Activated T-helper 2 cell treated with anti-CD3 and anti-CD28 coated beads, Interferon-gamma antibody, Interleukin-2, Interleukin-4, amounts not matched to agents 10 μg/mL and 5 μg/mL and 100 μg/mL, durations not matched to agents 14 hours and 24 hours and 36 hours (primary cell): ENCODE measurements around the gene COL28A1. TPM values are rescaled to one million over a fixed set of nuclear protein-coding genes. Genes with fewer than 3 reads are reported as not detected.

Experiments used
- DNase-seq: peaks from one replicate; pipeline ENCODE4 v3.0.0; 2021; ENCODE audit warnings: low spot score
- H3K27ac Mint-ChIP-seq: one replicate; pipeline ENCODE4 v1.8.0; 2021; ENCODE audit warnings: mixed read lengths
- H3K27me3 Mint-ChIP-seq: one replicate; pipeline ENCODE4 v1.8.0; 2021; ENCODE audit warnings: low read depth, mixed read lengths
- H3K36me3 Mint-ChIP-seq: one replicate; pipeline ENCODE4 v1.8.0; 2021; ENCODE audit warnings: low read depth, mixed read lengths
- H3K4me1 Mint-ChIP-seq: one replicate; pipeline ENCODE4 v1.8.0; 2021; ENCODE audit warnings: low read depth, mixed read lengths
- H3K4me3 Mint-ChIP-seq: one replicate; pipeline ENCODE4 v1.8.0; 2021; ENCODE audit warnings: low read depth, mild to moderate bottlenecking, moderate library complexity, mixed read lengths
- H3K9me3 Mint-ChIP-seq: one replicate; pipeline ENCODE4 v1.8.0; 2021; ENCODE audit warnings: mixed read lengths
- intact Hi-C: fragments of 100-400 bp; cut with micrococcal nuclease; formaldehyde crosslinking; loops from one replicate; pipeline ENCODE4 v1.15.1; 2023
- total RNA-seq: library from RNA; stranded (reverse); gene quantifications from 2 replicates; pipeline ENCODE4 v1.2.3, GENCODE V29; 2022

Gene COL28A1
- total RNA-seq, 1 donor from 2014 or later, result 0.07 TPM

- no peak for DNase-seq
- Mint-ChIP-seq H3K4me3 (no peak overlapping the region), H3K9me3 (no peaks in the 10 kb centered on the region), H3K27me3 (peaks cover 15% of the 10 kb centered on the region), H3K27ac (no peak overlapping the region), H3K4me1 (no peaks in the 10 kb centered on the region), H3K36me3 (no peaks in the 10 kb centered on the region)
- intact Hi-C loops, result no loop called here
Observed at GRCh38 chr7:7529328-7529727, 6.3 kb downstream of the COL28A1 start.

DNA sequence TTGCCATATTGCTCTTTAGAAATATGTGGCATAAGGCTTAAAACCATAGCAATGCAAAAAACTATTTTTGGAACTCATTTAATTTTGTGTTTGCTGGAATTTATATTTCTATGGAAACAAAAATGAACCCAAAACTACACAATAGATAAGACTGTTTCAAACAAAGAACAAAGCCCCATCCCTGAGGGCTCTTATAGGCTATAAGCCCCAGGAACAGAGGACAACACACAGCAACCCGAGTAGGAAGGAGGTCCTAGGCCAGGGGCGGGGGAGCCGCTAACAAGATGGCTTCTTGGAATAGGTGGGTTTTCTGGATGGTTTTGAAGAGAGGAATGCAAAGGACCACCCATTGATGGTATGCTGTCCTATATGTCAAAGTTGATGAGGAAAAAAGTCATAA lies 8.6 kb downstream of the COL28A1 start:
- H3K36me3 Mint-ChIP-seq, result no peaks in the 10 kb centered on the region
- no peak for DNase-seq
- no peak overlapping the region for H3K4me3 Mint-ChIP-seq
- intact Hi-C loops, result no loop called here
- peaks cover 5% of the 10 kb centered on the region for H3K27me3 Mint-ChIP-seq
- H3K9me3 Mint-ChIP-seq, result no peaks in the 10 kb centered on the region
- no peak overlapping the region for H3K27ac Mint-ChIP-seq
- H3K4me1 Mint-ChIP-seq, result no peaks in the 10 kb centered on the region

DNA sequence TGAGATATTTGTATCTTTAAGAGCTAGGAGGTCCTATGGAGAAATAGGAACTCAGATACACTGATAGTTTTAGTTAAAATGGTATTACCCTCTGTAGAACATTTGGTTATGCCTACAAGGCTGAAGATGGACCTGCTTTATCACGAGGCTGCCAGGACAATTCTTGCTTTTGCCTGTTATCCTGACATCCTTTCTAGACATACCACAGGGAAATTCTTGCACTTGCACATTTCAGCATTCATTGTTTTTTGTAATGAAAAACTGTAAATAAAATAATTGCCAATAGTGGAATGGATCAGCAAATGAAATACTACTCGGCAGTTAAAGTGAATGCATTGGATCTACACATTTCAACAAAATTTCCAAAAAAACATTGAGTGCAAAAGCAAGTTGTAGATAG lies 9.7 kb downstream of the COL28A1 start:
- intact Hi-C loops, result no loop called here
- Mint-ChIP-seq H3K36me3 (no peaks in the 10 kb centered on the region), H3K4me1 (no peaks in the 10 kb centered on the region), H3K27ac (no peak overlapping the region), H3K27me3 (peaks cover 5% of the 10 kb centered on the region), H3K9me3 (no peaks in the 10 kb centered on the region), H3K4me3 (no peak overlapping the region)
- DNase-seq, result no peak

GRCh38 chr7:7524121-7524520 lies 11.6 kb downstream of the COL28A1 start:
- no peaks in the 10 kb centered on the region for H3K4me1 Mint-ChIP-seq
- H3K36me3 Mint-ChIP-seq, result no peaks in the 10 kb centered on the region
- H3K9me3 Mint-ChIP-seq, result no peaks in the 10 kb centered on the region
- DNase-seq, result no peak
- no peak overlapping the region for H3K27ac Mint-ChIP-seq
- H3K27me3 Mint-ChIP-seq, result peaks cover 4% of the 10 kb centered on the region
- intact Hi-C loops, result no loop called here
- H3K4me3 Mint-ChIP-seq, result no peak overlapping the region

DNA sequence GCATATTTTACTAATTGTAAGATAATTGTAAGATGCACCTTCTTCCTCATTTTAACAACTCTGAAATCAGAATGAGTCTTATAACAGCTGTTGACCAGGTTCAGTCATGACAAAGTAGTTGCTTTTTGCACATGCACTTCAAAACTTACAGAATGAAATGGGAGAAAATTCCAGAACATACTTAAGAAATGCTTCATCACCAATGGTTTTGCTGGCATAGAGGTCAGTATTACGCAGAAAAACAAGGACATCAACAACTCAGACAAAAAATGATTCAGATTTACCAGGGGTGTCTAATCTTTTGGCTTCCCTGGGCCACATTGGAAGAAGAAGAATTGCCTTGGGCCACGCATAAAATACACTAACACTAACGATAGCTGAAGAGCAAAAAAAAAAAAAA lies 13.3 kb downstream of the COL28A1 start:
- Mint-ChIP-seq H3K4me3 (no peak overlapping the region), H3K27me3 (peaks cover 9% of the 10 kb centered on the region), H3K9me3 (no peaks in the 10 kb centered on the region), H3K27ac (no peak overlapping the region), H3K4me1 (no peaks in the 10 kb centered on the region), H3K36me3 (no peaks in the 10 kb centered on the region)
- DNase-seq, result no peak
- intact Hi-C loops, result no loop called here

- intact Hi-C loops, result no loop called here
- Mint-ChIP-seq H3K9me3 (no peaks in the 10 kb centered on the region), H3K27me3 (peaks cover 8% of the 10 kb centered on the region), H3K4me1 (no peaks in the 10 kb centered on the region), H3K4me3 (no peak overlapping the region), H3K36me3 (no peaks in the 10 kb centered on the region), H3K27ac (no peak overlapping the region)
- no peak for DNase-seq
Observed at GRCh38 chr7:7521259-7521658, 14.4 kb downstream of the COL28A1 start.

DNA sequence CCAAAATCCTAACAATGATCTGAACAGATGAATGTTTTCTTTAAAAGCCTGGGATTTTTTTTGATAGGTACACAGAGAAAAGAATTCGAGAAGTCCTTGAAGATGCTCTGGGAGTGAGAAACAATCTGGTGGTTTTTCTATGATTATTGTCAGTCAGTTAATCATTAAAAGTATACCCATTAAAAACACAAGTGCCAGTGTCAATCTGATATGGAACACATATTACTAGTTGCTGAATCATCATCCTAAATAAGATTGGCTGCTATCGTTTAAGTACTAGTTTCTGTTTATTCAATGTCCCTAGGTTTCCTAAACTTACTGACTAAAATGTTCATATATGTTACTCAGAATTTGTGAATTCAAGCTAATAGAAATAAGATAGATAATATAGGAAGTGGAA lies 16.1 kb downstream of the COL28A1 start:
- H3K9me3 Mint-ChIP-seq, result no peaks in the 10 kb centered on the region
- no peaks in the 10 kb centered on the region for H3K4me1 Mint-ChIP-seq
- intact Hi-C loops, result no loop called here
- H3K27me3 Mint-ChIP-seq, result peaks cover 7% of the 10 kb centered on the region
- no peak for DNase-seq
- H3K27ac Mint-ChIP-seq, result no peak overlapping the region
- H3K36me3 Mint-ChIP-seq, result no peaks in the 10 kb centered on the region
- H3K4me3 Mint-ChIP-seq, result no peak overlapping the region

GRCh38 chr7:7519056-7519455 lies 16.6 kb downstream of the COL28A1 start:
- Mint-ChIP-seq H3K9me3 (no peaks in the 10 kb centered on the region), H3K4me3 (no peak overlapping the region), H3K4me1 (no peaks in the 10 kb centered on the region), H3K36me3 (no peaks in the 10 kb centered on the region), H3K27ac (no peak overlapping the region), H3K27me3 (peaks cover 7% of the 10 kb centered on the region)
- intact Hi-C loops, result no loop called here
- no peak for DNase-seq

- intact Hi-C loops, result no loop called here
- H3K36me3 Mint-ChIP-seq, result no peaks in the 10 kb centered on the region
- no peak overlapping the region for H3K4me3 Mint-ChIP-seq
- DNase-seq, result no peak
- H3K27me3 Mint-ChIP-seq, result peaks cover 8% of the 10 kb centered on the region
- H3K9me3 Mint-ChIP-seq, result no peaks in the 10 kb centered on the region
- H3K4me1 Mint-ChIP-seq, result no peaks in the 10 kb centered on the region
- no peak overlapping the region for H3K27ac Mint-ChIP-seq
Observed at GRCh38 chr7:7517754-7518153, 17.9 kb downstream of the COL28A1 start.

GRCh38 chr7:7516662-7517061 lies 19.0 kb downstream of the COL28A1 start:
- Mint-ChIP-seq H3K4me3 (no peak overlapping the region), H3K9me3 (no peaks in the 10 kb centered on the region), H3K27me3 (peaks cover 11% of the 10 kb centered on the region), H3K36me3 (no peaks in the 10 kb centered on the region), H3K4me1 (no peaks in the 10 kb centered on the region), H3K27ac (no peak overlapping the region)
- intact Hi-C loops, result no loop called here
- no peak for DNase-seq

- H3K4me1 Mint-ChIP-seq, result no peaks in the 10 kb centered on the region
- intact Hi-C loops, result no loop called here
- no peaks in the 10 kb centered on the region for H3K9me3 Mint-ChIP-seq
- no peak overlapping the region for H3K27ac Mint-ChIP-seq
- no peak for DNase-seq
- H3K4me3 Mint-ChIP-seq, result no peak overlapping the region
- H3K36me3 Mint-ChIP-seq, result no peaks in the 10 kb centered on the region
- peaks cover 11% of the 10 kb centered on the region for H3K27me3 Mint-ChIP-seq
Observed at GRCh38 chr7:7516156-7516555, 19.5 kb downstream of the COL28A1 start.

- Mint-ChIP-seq H3K4me3 (no peak overlapping the region), H3K4me1 (no peaks in the 10 kb centered on the region), H3K36me3 (no peaks in the 10 kb centered on the region), H3K9me3 (no peaks in the 10 kb centered on the region), H3K27ac (no peak overlapping the region), H3K27me3 (peaks cover 6% of the 10 kb centered on the region)
- intact Hi-C loops, result no loop called here
- no peak for DNase-seq
Observed at GRCh38 chr7:7512861-7513597, 22.6 kb downstream of the COL28A1 start.

- peaks cover 9% of the 10 kb centered on the region for H3K27me3 Mint-ChIP-seq
Observed at GRCh38 chr7:7510794-7511193, 24.9 kb downstream of the COL28A1 start.

DNA sequence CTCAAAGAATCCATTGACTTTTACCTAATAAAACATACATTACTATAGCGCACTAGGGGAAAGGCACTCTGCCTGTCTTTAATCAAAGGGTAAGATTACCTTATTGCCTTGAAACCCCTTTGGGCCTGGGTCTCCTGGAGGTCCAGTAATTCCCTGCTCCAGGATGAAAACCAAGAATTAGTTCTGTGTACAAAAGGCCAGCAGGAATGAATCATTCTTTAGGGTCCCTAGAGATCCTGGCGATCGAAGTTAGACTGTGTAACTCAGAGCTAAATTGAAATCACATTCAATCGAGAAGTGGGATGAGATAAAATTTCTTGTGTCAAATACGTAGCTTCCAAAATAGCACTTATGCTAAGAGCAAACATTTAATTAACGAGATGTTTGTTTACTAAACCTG lies 29.8 kb downstream of the COL28A1 start:
- Mint-ChIP-seq H3K27ac (no peak overlapping the region), H3K4me1 (no peaks in the 10 kb centered on the region), H3K4me3 (no peak overlapping the region), H3K36me3 (no peaks in the 10 kb centered on the region), H3K9me3 (no peaks in the 10 kb centered on the region), H3K27me3 (peaks cover 7% of the 10 kb centered on the region)
- DNase-seq, result no peak
- intact Hi-C loops, result no loop called here

More at GRCh38 chr7:7510794-7511193, 24.9 kb downstream of the COL28A1 start:
- Mint-ChIP-seq H3K4me3 (no peak overlapping the region), H3K27ac (no peak overlapping the region), H3K36me3 (no peaks in the 10 kb centered on the region), H3K9me3 (no peaks in the 10 kb centered on the region), H3K4me1 (no peaks in the 10 kb centered on the region)
- no peak for DNase-seq
- intact Hi-C loops, result no loop called here
